ENCODE results near the gene EEF1AKMT3. TPM values are rescaled to one million over a fixed set of nuclear protein-coding genes. Genes with fewer than 3 reads are reported as not detected.
A peak's percentile ranks its signal among the peaks of the same experiment; 100 is the strongest.

EEF1AKMT3 gene
- total RNA-seq, 1 donor from 2014 or later = 5.6 TPM

DNA sequence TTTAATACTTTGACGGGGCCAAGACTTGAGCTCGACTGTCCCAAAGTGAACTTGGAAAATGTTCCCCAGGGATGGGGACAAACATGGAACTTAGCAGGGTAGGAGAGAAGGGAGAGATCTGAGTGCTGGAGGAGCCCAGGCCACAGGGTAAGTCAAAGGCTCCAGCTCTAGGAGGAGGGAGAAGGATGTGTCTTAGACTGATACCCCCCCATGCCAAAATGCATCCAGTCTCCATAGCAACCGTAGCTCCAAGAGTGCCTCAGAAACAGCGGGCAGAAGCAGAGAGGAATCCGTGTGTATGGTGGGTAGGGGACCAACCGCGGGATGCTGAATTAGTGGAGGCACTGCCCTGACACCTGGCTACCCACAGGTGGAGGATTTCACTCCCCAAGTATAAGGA lies 33.0 kb upstream of the EEF1AKMT3 start:
- Mint-ChIP-seq H3K4me1 (ENCODE audit: low read depth) (peaks cover 21% of the 10 kb centered on the region), H3K27me3 (peaks cover 74% of the 10 kb centered on the region), H3K36me3 (ENCODE audit: insufficient read depth) (no peaks in the 10 kb centered on the region), H3K4me3 (ENCODE audit: low read depth) (peak overlapping the region; percentile 65), H3K27ac (no peak overlapping the region), H3K9me3 (ENCODE audit: low read depth) (no peaks in the 10 kb centered on the region)
- TF ChIP-seq CTCF (IDR thresholded peaks at IDR 0.05; ENCODE audit: unreplicated experiment) = no peak
- no peak for DNase-seq (ENCODE audit: low spot score, unreplicated experiment)

GRCh38 chr12:57739914-57740538 lies 32.4 kb upstream of the EEF1AKMT3 start:
- DNase-seq (ENCODE audit: low spot score, unreplicated experiment) = no peak
- Mint-ChIP-seq H3K27ac (no peak overlapping the region), H3K4me3 (ENCODE audit: low read depth) (no peak overlapping the region), H3K4me1 (ENCODE audit: low read depth) (peaks cover 15% of the 10 kb centered on the region), H3K9me3 (ENCODE audit: low read depth) (no peaks in the 10 kb centered on the region), H3K27me3 (peaks cover 68% of the 10 kb centered on the region), H3K36me3 (ENCODE audit: insufficient read depth) (no peaks in the 10 kb centered on the region)
- no peak for TF ChIP-seq CTCF (IDR thresholded peaks at IDR 0.05; ENCODE audit: unreplicated experiment)

- no peak for TF ChIP-seq CTCF (IDR thresholded peaks at IDR 0.05; ENCODE audit: unreplicated experiment)
- Mint-ChIP-seq H3K27me3 (peaks cover 60% of the 10 kb centered on the region), H3K4me1 (ENCODE audit: low read depth) (peaks cover 16% of the 10 kb centered on the region), H3K9me3 (ENCODE audit: low read depth) (no peaks in the 10 kb centered on the region), H3K27ac (no peak overlapping the region), H3K36me3 (ENCODE audit: insufficient read depth) (no peaks in the 10 kb centered on the region), H3K4me3 (ENCODE audit: low read depth) (no peak overlapping the region)
- DNase-seq (ENCODE audit: low spot score, unreplicated experiment) = no peak
Observed at GRCh38 chr12:57740656-57741412, 31.6 kb upstream of the EEF1AKMT3 start.

- H3K36me3 Mint-ChIP-seq (ENCODE audit: insufficient read depth) = no peaks in the 10 kb centered on the region
- no peaks in the 10 kb centered on the region for H3K9me3 Mint-ChIP-seq (ENCODE audit: low read depth)
- no peak for TF ChIP-seq CTCF (IDR thresholded peaks at IDR 0.05; ENCODE audit: unreplicated experiment)
- no peak overlapping the region for H3K4me3 Mint-ChIP-seq (ENCODE audit: low read depth)
- peaks cover 56% of the 10 kb centered on the region for H3K27me3 Mint-ChIP-seq
- H3K27ac Mint-ChIP-seq = no peak overlapping the region
- no peak for DNase-seq (ENCODE audit: low spot score, unreplicated experiment)
- H3K4me1 Mint-ChIP-seq (ENCODE audit: low read depth) = peaks cover 14% of the 10 kb centered on the region
Observed at GRCh38 chr12:57741413-57741789, 31.0 kb upstream of the EEF1AKMT3 start.

DNA sequence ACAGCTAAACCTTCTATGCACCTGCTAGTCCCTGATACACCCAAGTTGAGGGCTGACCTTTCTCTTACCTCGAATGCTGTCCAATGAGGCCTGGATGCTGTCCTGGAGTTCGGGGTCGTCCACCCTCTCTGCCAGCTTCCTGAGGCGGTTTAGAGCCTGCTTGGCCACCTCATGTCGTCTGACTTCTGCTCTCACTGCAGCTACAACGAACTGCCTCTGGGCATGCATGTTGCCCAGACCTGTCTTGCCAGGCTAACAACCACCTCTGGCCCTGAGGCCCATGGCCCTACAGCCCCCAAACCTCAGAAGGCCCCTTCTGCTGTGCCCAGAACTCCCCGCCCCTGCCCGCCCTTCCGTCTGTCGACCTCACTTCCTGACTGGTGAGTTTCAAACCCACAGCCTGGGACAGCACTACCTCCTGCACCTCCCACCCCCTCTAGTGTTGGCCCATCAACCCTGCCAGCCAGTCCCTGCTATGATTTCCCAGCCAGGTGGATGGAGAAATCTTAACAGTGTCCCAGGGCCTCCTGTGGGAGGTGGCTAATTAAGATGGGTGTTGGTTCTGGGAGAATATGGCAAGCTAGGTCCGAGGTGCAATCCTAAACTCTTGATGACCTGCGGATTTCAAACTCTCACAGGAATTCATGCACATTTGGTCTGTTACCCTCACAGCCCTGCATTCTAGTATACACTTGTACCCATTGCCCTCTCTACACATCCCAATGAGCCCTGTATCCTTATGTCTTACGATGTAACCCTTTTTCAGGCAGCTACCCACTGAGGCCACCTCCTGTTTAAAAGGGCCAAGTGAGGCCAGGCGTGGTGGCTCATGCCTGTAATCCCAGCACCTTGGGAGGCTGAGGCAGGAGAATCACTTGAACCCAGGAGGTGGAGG lies 30.3 kb upstream of the EEF1AKMT3 start:
- TF ChIP-seq CTCF (IDR thresholded peaks at IDR 0.05; ENCODE audit: unreplicated experiment) = no peak
- Mint-ChIP-seq H3K27me3 (peaks cover 49% of the 10 kb centered on the region), H3K4me1 (ENCODE audit: low read depth) (peaks cover 9% of the 10 kb centered on the region), H3K36me3 (ENCODE audit: insufficient read depth) (peaks cover under 1% of the 10 kb centered on the region), H3K9me3 (ENCODE audit: low read depth) (no peaks in the 10 kb centered on the region), H3K27ac (no peak overlapping the region), H3K4me3 (ENCODE audit: low read depth) (no peak overlapping the region)
- no peak for DNase-seq (ENCODE audit: low spot score, unreplicated experiment)

All from progenitor cell of endocrine pancreas (in vitro differentiated cells).